ENCODE measurements around the gene DENND6B.

The DENND6B gene

DNA sequence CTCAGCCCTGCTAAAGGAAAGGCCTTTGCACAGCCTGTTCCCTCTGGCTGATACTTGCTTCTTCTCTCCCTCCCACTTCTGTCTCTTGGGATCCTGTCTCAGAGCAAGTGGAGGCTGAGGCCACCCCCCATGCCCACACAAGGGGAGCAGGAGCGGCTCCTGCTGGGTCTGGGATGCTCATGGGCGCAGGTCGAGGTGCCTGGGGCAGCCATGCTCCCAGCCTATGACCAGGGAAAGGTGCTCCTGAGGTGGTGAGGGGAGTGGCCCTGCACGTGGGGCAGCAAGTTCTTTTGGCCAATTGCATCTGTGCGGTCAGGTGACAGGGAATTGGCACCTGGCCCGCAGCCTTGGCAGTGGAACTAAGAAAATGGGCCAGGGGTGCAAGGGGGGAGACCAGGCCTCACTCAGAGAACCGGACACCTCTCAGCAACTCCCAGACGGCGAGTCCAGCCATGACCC lies 58.1 kb downstream of the DENND6B start:
- H3K4me3 ChIP-seq (ENCODE audit: low read depth, low read length), result no peak overlapping the region
- no peaks in the 10 kb centered on the region for H3K36me3 ChIP-seq (ENCODE audit: control insufficient read depth, insufficient read depth, low read length)
- peaks cover 32% of the 10 kb centered on the region for H3K27me3 ChIP-seq (ENCODE audit: control insufficient read depth, insufficient read depth, low read length)
- H3K9me3 ChIP-seq (ENCODE audit: control insufficient read depth, insufficient read depth, low read length), result no peaks in the 10 kb centered on the region
- H3K9ac ChIP-seq (ENCODE audit: low read depth, low read length), result no peak overlapping the region
- no peaks in the 10 kb centered on the region for H3K4me1 ChIP-seq (ENCODE audit: control insufficient read depth, insufficient read depth, low read length)

- H3K4me1 ChIP-seq (ENCODE audit: control insufficient read depth, insufficient read depth, low read length), result peaks cover 3% of the 10 kb centered on the region
- no peaks in the 10 kb centered on the region for H3K36me3 ChIP-seq (ENCODE audit: control insufficient read depth, insufficient read depth, low read length)
- no peak overlapping the region for H3K9ac ChIP-seq (ENCODE audit: low read depth, low read length)
- H3K4me3 ChIP-seq (ENCODE audit: low read depth, low read length), result peak overlapping the region; percentile 26
- no peaks in the 10 kb centered on the region for H3K9me3 ChIP-seq (ENCODE audit: control insufficient read depth, insufficient read depth, low read length)
- H3K27me3 ChIP-seq (ENCODE audit: control insufficient read depth, insufficient read depth, low read length), result peaks cover 32% of the 10 kb centered on the region
These were observed 59.0 kb downstream of the DENND6B start for GRCh38 chr22:50267591-50268390.

- H3K4me1 ChIP-seq (ENCODE audit: control insufficient read depth, insufficient read depth, low read length), result peaks cover 10% of the 10 kb centered on the region
- no peaks in the 10 kb centered on the region for H3K36me3 ChIP-seq (ENCODE audit: control insufficient read depth, insufficient read depth, low read length)
- no peaks in the 10 kb centered on the region for H3K9me3 ChIP-seq (ENCODE audit: control insufficient read depth, insufficient read depth, low read length)
- no peak overlapping the region for H3K9ac ChIP-seq (ENCODE audit: low read depth, low read length)
- H3K4me3 ChIP-seq (ENCODE audit: low read depth, low read length), result peak overlapping the region; percentile 26
- H3K27me3 ChIP-seq (ENCODE audit: control insufficient read depth, insufficient read depth, low read length), result peaks cover 32% of the 10 kb centered on the region
These were observed 59.8 kb downstream of the DENND6B start for GRCh38 chr22:50266994-50267393.

DNA sequence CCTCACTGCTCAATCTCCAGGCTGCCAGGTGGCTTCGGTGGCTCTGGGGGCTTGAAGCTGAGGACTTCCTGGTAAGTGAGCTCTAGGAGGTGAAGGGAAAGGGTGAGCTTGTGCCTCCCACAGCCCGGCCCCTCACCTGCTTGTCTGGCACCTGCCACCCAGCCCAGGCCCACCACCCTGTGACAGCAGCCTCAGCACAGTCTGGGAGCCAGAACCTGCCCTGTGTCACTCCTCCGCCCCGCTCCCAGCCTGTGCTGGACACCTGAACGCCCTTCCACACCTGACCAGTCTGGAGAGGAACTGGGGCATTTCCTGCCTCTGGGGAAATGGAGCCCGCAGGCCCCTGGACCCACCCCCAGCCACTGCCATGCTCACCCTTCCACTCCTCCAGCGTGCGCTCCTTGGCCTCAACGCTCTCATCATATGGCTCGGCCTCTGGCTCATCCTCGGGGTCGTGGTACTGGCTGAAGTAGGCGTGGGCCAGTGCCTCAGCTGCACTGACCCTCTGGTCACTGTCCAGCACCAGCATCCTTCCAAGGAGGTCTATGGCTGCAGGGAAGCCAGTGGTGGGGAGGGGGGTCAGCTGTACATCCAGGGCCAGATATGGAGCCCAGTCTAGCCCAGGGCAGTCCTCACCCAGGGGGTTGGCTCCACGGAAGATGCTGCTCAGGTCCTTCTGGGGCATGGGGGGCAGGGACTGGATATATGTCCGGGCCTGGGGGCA lies 61.7 kb downstream of the DENND6B start:
- H3K4me1 ChIP-seq (ENCODE audit: control insufficient read depth, insufficient read depth, low read length), result peaks cover 11% of the 10 kb centered on the region
- peaks cover 28% of the 10 kb centered on the region for H3K27me3 ChIP-seq (ENCODE audit: control insufficient read depth, insufficient read depth, low read length)
- no peaks in the 10 kb centered on the region for H3K9me3 ChIP-seq (ENCODE audit: control insufficient read depth, insufficient read depth, low read length)
- H3K9ac ChIP-seq (ENCODE audit: low read depth, low read length), result no peak overlapping the region
- H3K4me3 ChIP-seq (ENCODE audit: low read depth, low read length), result no peak overlapping the region
- H3K36me3 ChIP-seq (ENCODE audit: control insufficient read depth, insufficient read depth, low read length), result no peaks in the 10 kb centered on the region

DNA sequence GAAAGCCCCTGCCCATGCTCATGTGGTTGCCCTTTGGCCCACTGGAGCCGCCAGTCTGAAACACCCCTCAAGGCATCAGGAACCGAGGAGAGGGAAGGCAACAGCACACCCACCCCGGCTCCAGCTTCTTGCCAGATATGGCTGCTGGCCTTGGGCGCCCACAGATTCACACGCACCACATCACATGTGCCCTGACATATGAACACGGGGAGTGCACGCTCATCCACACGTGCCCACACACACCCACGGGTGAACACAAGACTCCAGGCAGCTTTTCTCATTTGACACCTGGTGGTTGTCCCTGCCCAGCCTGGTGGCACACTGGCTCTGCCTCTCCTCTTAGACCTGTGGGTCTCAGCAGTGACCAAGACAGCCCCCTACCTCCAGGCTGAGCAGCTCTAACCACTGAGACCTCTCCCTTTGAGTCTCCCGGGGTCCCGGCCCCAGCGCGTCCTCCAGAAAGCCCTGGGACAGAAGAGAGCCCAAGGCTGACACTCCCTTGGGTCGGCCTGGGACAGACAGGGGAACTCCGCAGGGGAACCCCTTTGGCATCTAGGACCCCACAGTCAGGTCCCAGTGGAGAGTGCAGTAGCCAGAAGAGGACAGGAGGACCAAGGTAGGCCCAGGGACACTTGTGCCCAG lies 62.6 kb downstream of the DENND6B start:
- Histone ChIP-seq H3K4me1 (ENCODE audit: control insufficient read depth, insufficient read depth, low read length) (peaks cover 11% of the 10 kb centered on the region), H3K36me3 (ENCODE audit: control insufficient read depth, insufficient read depth, low read length) (no peaks in the 10 kb centered on the region), H3K9ac (ENCODE audit: low read depth, low read length) (no peak overlapping the region), H3K9me3 (ENCODE audit: control insufficient read depth, insufficient read depth, low read length) (no peaks in the 10 kb centered on the region), H3K27me3 (ENCODE audit: control insufficient read depth, insufficient read depth, low read length) (peaks cover 23% of the 10 kb centered on the region), H3K4me3 (ENCODE audit: low read depth, low read length) (no peak overlapping the region)

DNA sequence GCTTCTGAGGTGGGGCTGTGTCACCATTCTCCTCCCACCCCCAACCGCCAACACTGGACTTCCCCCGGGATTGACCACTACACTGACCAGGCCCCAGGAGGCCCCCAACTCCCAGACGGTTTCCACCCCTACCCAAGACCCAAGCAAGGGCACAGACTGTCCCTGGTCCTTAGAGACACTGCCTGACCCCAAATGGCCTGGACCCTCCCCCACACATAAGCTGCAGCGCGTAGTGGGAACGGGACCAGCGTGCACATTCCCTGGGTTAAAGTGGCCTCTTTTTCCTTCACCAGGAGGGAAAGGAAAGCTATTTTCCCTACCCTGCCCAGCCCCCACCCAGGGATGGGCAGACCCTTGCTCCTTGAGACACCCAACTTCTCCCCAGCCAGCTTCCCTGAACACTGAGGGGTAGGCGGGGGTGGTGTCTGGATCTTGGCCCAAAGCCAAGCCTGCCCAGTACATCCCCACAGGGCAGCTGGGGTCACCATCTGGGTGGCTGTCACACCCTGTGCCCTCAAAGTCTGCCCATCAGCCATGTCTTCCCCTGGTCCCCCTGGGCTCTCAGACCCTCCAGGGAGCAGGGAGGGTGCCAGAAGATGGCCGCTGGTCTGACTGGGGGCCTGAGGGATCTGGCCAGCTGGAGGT lies 63.7 kb downstream of the DENND6B start:
- H3K36me3 ChIP-seq (ENCODE audit: control insufficient read depth, insufficient read depth, low read length), result no peaks in the 10 kb centered on the region
- no peak overlapping the region for H3K4me3 ChIP-seq (ENCODE audit: low read depth, low read length)
- H3K9me3 ChIP-seq (ENCODE audit: control insufficient read depth, insufficient read depth, low read length), result no peaks in the 10 kb centered on the region
- peaks cover 11% of the 10 kb centered on the region for H3K4me1 ChIP-seq (ENCODE audit: control insufficient read depth, insufficient read depth, low read length)
- H3K27me3 ChIP-seq (ENCODE audit: control insufficient read depth, insufficient read depth, low read length), result peaks cover 11% of the 10 kb centered on the region
- no peak overlapping the region for H3K9ac ChIP-seq (ENCODE audit: low read depth, low read length)

GRCh38 chr22:50262460-50262911 lies 64.3 kb downstream of the DENND6B start:
- Histone ChIP-seq H3K9me3 (ENCODE audit: control insufficient read depth, insufficient read depth, low read length) (no peaks in the 10 kb centered on the region), H3K4me3 (ENCODE audit: low read depth, low read length) (peak overlapping the region; percentile 37), H3K4me1 (ENCODE audit: control insufficient read depth, insufficient read depth, low read length) (peaks cover 11% of the 10 kb centered on the region), H3K36me3 (ENCODE audit: control insufficient read depth, insufficient read depth, low read length) (no peaks in the 10 kb centered on the region), H3K9ac (ENCODE audit: low read depth, low read length) (no peak overlapping the region), H3K27me3 (ENCODE audit: control insufficient read depth, insufficient read depth, low read length) (peaks cover 10% of the 10 kb centered on the region)

DNA sequence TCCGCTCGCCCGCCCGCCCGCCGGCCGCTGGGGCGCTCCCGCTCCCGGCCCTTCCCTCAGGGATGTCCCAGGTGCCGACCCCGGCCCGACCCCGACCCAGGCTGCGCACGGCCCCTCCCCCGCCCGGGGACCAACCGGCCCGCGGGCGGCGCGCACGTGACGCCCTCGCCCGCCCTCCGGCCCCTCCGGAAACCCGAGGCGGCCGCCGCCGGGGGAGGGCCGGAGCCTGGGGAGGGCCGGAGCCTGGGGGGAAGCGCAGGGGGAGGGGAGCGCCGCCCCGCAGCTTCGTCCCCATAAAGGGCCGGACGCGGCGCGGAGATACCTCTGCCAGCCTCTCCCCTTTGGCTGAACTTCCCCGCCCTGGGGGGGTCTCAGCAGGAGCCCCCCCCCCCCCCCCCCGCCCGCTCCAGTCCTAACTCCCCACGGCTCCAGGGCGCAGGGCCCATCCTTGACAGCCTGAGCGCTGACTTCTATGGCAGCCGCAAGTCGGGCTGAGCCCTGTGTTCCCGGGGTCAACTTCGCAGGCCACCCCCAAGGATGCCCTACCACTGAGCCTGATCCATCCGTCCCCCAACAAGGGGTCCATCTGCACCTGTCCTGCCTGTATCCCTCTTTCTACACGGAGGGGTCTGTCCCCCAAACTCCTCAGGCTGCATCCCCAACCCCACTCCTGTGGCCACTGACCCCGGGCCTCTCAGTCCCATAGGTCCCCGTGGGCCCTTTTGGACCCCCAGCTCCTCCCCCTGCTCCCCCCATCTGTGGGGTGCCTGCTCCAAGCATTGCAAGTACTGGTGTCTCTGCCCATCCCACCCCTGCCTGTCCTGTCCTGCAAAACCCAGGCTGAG lies 65.0 kb downstream of the DENND6B start, which contains the start of gene MAPK12:
Gene MAPK12, minus strand, starts transcription at position 69 of the 845 bp plus-strand sequence. CDS start 174 bp downstream, outside the sequence.
- H3K4me3 ChIP-seq (ENCODE audit: low read depth, low read length), result peak within 1 kb of the TSS; percentile 63
- H3K27me3 ChIP-seq (ENCODE audit: control insufficient read depth, insufficient read depth, low read length), result peaks cover 7% of the 10 kb centered on the region
- peaks cover 11% of the 10 kb centered on the region for H3K4me1 ChIP-seq (ENCODE audit: control insufficient read depth, insufficient read depth, low read length)
- peak within 1 kb of the TSS; percentile 47 for H3K9ac ChIP-seq (ENCODE audit: low read depth, low read length)
- peaks cover 5% of the 10 kb centered on the region for H3K36me3 ChIP-seq (ENCODE audit: control insufficient read depth, insufficient read depth, low read length)
- no peaks in the 10 kb centered on the region for H3K9me3 ChIP-seq (ENCODE audit: control insufficient read depth, insufficient read depth, low read length)

- H3K9me3 ChIP-seq (ENCODE audit: control insufficient read depth, insufficient read depth, low read length), result no peaks in the 10 kb centered on the region
- peak overlapping the region; percentile 47 for H3K9ac ChIP-seq (ENCODE audit: low read depth, low read length)
- H3K4me1 ChIP-seq (ENCODE audit: control insufficient read depth, insufficient read depth, low read length), result peaks cover 11% of the 10 kb centered on the region
- H3K4me3 ChIP-seq (ENCODE audit: low read depth, low read length), result peak overlapping the region; percentile 63
- H3K27me3 ChIP-seq (ENCODE audit: control insufficient read depth, insufficient read depth, low read length), result no peaks in the 10 kb centered on the region
- peaks cover 10% of the 10 kb centered on the region for H3K36me3 ChIP-seq (ENCODE audit: control insufficient read depth, insufficient read depth, low read length)
These were observed 65.8 kb downstream of the DENND6B start for GRCh38 chr22:50260801-50261614.

- H3K9ac ChIP-seq (ENCODE audit: low read depth, low read length), result peak overlapping the region; percentile 47
- H3K27me3 ChIP-seq (ENCODE audit: control insufficient read depth, insufficient read depth, low read length), result no peaks in the 10 kb centered on the region
- H3K4me1 ChIP-seq (ENCODE audit: control insufficient read depth, insufficient read depth, low read length), result peaks cover 11% of the 10 kb centered on the region
- no peaks in the 10 kb centered on the region for H3K9me3 ChIP-seq (ENCODE audit: control insufficient read depth, insufficient read depth, low read length)
- H3K36me3 ChIP-seq (ENCODE audit: control insufficient read depth, insufficient read depth, low read length), result peaks cover 13% of the 10 kb centered on the region
- peak overlapping the region; percentile 63 for H3K4me3 ChIP-seq (ENCODE audit: low read depth, low read length)
These were observed 66.4 kb downstream of the DENND6B start for GRCh38 chr22:50260434-50260800.
